HG02943 (cell line): ENCODE results near the gene LAPTM4A.

Experiments used
- ATAC-seq: cut with Tn5 transposase; IDR thresholded peaks from one replicate; pipeline ENCODE4 v1.9.1; 2021; ENCODE audit warnings: mild to moderate bottlenecking, low read depth, moderate library complexity; ENCODE audit not compliant: unreplicated experiment

LAPTM4A gene

DNA sequence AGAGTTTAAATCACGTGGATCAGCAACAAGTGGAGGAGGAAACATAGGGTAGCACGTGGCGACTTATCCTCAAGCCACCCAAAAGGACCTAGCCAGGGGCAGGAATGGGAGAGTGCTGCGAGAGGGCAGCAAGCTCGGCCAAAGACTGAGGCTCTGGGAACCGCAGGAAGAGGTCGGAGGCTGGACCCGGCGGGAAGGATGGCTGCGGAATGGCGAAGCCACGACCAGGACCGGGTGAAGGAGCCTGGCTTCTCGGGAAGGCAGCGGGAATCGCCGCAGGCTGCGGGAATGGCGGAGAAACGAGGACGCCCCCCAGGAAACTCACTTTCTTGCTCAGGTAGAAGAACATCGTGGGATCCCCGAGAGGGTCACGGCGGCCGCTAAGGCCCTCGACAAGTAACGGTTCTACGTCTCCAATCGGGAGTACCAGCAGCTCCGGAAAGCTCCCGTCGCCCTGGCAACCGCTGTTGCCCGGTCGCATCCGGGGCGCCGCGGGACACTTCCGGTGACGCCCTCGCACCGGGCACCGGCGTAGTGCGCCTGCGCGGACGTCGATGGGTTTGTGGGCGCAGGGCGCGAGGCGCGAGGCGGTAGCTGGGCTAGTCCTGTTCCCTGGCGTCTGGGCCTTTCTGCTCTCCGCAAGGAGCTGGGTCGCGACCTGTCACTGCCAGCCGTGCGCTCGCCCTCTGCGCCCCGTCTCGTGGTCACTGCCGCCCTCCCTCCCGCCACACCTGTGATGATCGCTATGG lies 61.6 kb downstream of the LAPTM4A start, which contains the start of gene WDR35:
Gene WDR35 (minus strand): TSS at position 439 of the 749 bp plus-strand sequence. CDS start 90 bp downstream, at position 349.
- peak; percentile 86 for ATAC-seq

DNA sequence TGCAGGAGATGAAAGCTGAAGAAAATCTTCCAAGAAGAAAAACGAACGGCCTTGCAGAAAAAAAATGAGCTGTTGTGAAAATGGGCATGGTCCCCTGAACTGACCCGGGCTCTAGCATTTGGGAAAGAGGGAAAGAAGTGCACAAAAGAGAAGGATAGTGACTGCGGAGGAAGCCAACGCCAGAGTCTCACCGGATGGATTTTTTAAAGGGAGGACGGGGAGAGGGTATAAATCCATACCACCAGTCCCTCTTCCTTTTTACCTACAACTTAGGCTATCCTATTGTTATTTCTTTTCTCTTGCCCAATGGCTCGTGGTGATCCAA lies 62.1 kb downstream of the LAPTM4A start:
- ATAC-seq, result no peak

DNA sequence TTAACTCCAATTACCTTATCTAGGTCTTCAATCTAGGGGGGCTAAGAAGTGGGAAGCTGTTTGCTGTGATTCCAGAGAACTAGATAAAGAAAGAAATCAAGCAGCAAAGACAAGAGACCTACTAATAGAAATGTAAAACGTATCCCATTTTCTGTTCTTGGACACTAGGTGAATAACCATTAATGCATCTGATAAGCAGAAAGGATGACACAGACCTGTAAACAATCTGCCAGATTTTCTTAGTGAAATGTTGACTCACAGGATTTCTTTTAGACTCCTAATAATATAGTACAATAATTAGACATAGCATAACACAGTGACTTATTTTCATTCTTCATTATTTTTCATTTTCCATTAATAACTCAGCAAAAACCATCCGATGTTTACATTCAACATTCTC lies 62.8 kb downstream of the LAPTM4A start:
- ATAC-seq, result no peak

GRCh38 chr2:19987936-19988335 lies 63.5 kb downstream of the LAPTM4A start:
- ATAC-seq, result peak; percentile 73
